H1 (cell line): ENCODE results near the gene GAPDH. TPM values are rescaled to one million over a fixed set of nuclear protein-coding genes. Genes with fewer than 3 reads are reported as not detected.

Source experiments
- CTCF ChIA-PET: fragments of 300-600 bp; sonication (Branson Sonifier 250); formaldehyde crosslinking; loops from one replicate; lab custom pipeline; 2021; ENCODE audit not compliant: partially characterized antibody; lab: Charles Lee
- POLR2A ChIA-PET: fragments of 300-600 bp; sonication (Branson Sonifier 250); formaldehyde crosslinking; loops from one replicate; lab custom pipeline; 2021; ENCODE audit warnings: inconsistent platforms; ENCODE audit not compliant: partially characterized antibody; lab: Charles Lee
- DNase-seq, 2 experiments: peaks; one replicate each; pipeline versions ENCODE4 v3.0.0 to v3.0.0-alpha.2; 2010 to 2022; ENCODE audit warnings: low spot score in 2 of 2, low read depth in 1 of 2, mixed read lengths in 1 of 2
- FAIRE-seq: peaks from 2 replicates; lab custom pipeline; 2011; peaks lifted over from hg19 to GRCh38; lab: Jason Lieb, UNC
- H2AFZ ChIP-seq: 2 replicates; pipeline ENCODE4 v1.8.1; 2012; ENCODE audit warnings: low read length, inconsistent platforms
- H2AK5ac ChIP-seq: 2 replicates; pipeline ENCODE4 v1.6.1; 2013; ENCODE audit warnings: low read depth, low read length
- H2BK120ac ChIP-seq: replicated peaks from 2 replicates; pipeline ENCODE3; 2013; ENCODE audit warnings: low read depth, low read length, inconsistent platforms
- H2BK12ac ChIP-seq: 2 replicates; pipeline ENCODE4 v1.6.1; 2013; ENCODE audit warnings: low read depth, low read length
- H2BK15ac ChIP-seq: 2 replicates; pipeline ENCODE4 v1.6.1; 2013; ENCODE audit warnings: low read length
- H2BK20ac ChIP-seq: 2 replicates; pipeline ENCODE4 v1.6.1; 2013; ENCODE audit warnings: low read length
- H2BK5ac ChIP-seq: 2 replicates; pipeline ENCODE4 v1.6.1; 2013; ENCODE audit warnings: low read depth, low read length
- H3K14ac ChIP-seq: 2 replicates; pipeline ENCODE4 v1.6.1; 2013; ENCODE audit warnings: inconsistent platforms; ENCODE audit not compliant: insufficient read length
- H3K18ac ChIP-seq: 2 replicates; pipeline ENCODE4 v1.6.1; 2013; ENCODE audit warnings: low read length; ENCODE audit errors: extremely low read depth
- H3K23ac ChIP-seq: 2 replicates; pipeline ENCODE4 v1.6.1; 2013; ENCODE audit warnings: inconsistent platforms; ENCODE audit not compliant: insufficient read length
- H3K23me2 ChIP-seq: 2 replicates; pipeline ENCODE4 v1.6.1; 2013; ENCODE audit warnings: low read depth, low read length
- H3K27ac ChIP-seq: 2 replicates; pipeline ENCODE4 v1.6.1; 2011; ENCODE audit warnings: low read depth, low read length, inconsistent platforms
- H3K27me3 ChIP-seq, 4 experiments: replicated peaks in 1 of 4; 1 replicate in 1 of 4; 2 replicates in 3 of 4; pipeline versions ENCODE4 v1.6.1 to v1.8.1; 2011 to 2013; ENCODE audit warnings: low read length in 3 of 4, mild to moderate bottlenecking in 3 of 4, inconsistent platforms in 2 of 4, mixed read lengths in 2 of 4, moderate library complexity in 1 of 4; ENCODE audit not compliant: control insufficient read depth in 3 of 4, insufficient read depth in 3 of 4; ENCODE audit errors: extremely low read depth in 1 of 4
- H3K36me3 ChIP-seq, 4 experiments: 2 replicates each; pipeline versions ENCODE4 v1.6.1 to v1.8.1; 2011 to 2013; ENCODE audit warnings: mild to moderate bottlenecking in 4 of 4, low read length in 3 of 4, moderate library complexity in 2 of 4, control low read depth in 1 of 4, inconsistent platforms in 1 of 4; ENCODE audit not compliant: insufficient read depth in 4 of 4, control insufficient read depth in 2 of 4
- H3K4ac ChIP-seq: replicated peaks from 2 replicates; pipeline ENCODE3; 2013; ENCODE audit warnings: low read length, low read depth, mixed read lengths, inconsistent platforms; ENCODE audit not compliant: insufficient read length
- H3K4me1 ChIP-seq, 4 experiments: replicated peaks in 1 of 4; 1 replicate in 1 of 4; 2 replicates in 3 of 4; pipeline versions ENCODE4 v1.6.1 to v1.8.1; 2011 to 2013; ENCODE audit warnings: low read length in 3 of 4, inconsistent platforms in 2 of 4, mixed read lengths in 1 of 4; ENCODE audit not compliant: insufficient read depth in 4 of 4, control insufficient read depth in 3 of 4
- H3K4me2 ChIP-seq, 2 experiments: 2 replicates each; pipeline versions ENCODE4 v1.6.1 to v1.8.1; 2011 to 2013; ENCODE audit warnings: low read depth in 2 of 2, low read length in 2 of 2, control low read depth in 1 of 2, inconsistent platforms in 1 of 2, mild to moderate bottlenecking in 1 of 2; ENCODE audit not compliant: insufficient read depth in 1 of 2
- H3K4me3 ChIP-seq, 4 experiments: fragments of 200-600, 300-600 bp in 1 of 4; sonication (generic), shearing (Covaris generic), sonication (Bioruptor Twin) in 1 of 4; 2 replicates each; pipeline versions ENCODE4 v1.5.1 to v1.8.1; 2011 to 2016; ENCODE audit warnings: low read length in 4 of 4, low read depth in 3 of 4, control low read depth in 2 of 4, inconsistent platforms in 2 of 4, mild to moderate bottlenecking in 2 of 4, mixed read lengths in 1 of 4, moderate library complexity in 1 of 4; ENCODE audit not compliant: insufficient read depth in 2 of 4; ENCODE audit errors: extremely low read depth in 1 of 4
- H3K56ac ChIP-seq: replicated peaks from 2 replicates; pipeline ENCODE3; 2013; ENCODE audit warnings: low read depth, mild to moderate bottlenecking, mixed read lengths, low read length, inconsistent platforms; ENCODE audit not compliant: insufficient read length
- H3K79me1 ChIP-seq: 2 replicates; pipeline ENCODE4 v1.6.1; 2013; ENCODE audit warnings: low read depth, low read length, control low read depth
- H3K79me2 ChIP-seq, 2 experiments: 2 replicates each; pipeline versions ENCODE4 v1.6.1 to v1.8.1; 2012 to 2013; ENCODE audit warnings: low read length in 2 of 2, mild to moderate bottlenecking in 2 of 2, inconsistent platforms in 1 of 2; ENCODE audit not compliant: insufficient read depth in 2 of 2, control insufficient read depth in 1 of 2
- H3K9ac ChIP-seq, 4 experiments: replicated peaks in 1 of 4; 1 replicate in 1 of 4; 2 replicates in 3 of 4; pipeline versions ENCODE4 v1.6.1 to v1.8.1; 2011 to 2013; ENCODE audit warnings: low read depth in 3 of 4, low read length in 3 of 4, control low read depth in 2 of 4, mild to moderate bottlenecking in 2 of 4, moderate library complexity in 2 of 4, inconsistent platforms in 1 of 4; ENCODE audit errors: extremely low read depth in 1 of 4
- H3K9me3 ChIP-seq, 2 experiments: 2 replicates each; pipeline versions ENCODE4 v1.6.1 to v1.8.1; 2012 to 2013; ENCODE audit warnings: mild to moderate bottlenecking in 2 of 2, moderate library complexity in 2 of 2, control low read depth in 1 of 2, inconsistent platforms in 1 of 2, low read depth in 1 of 2, low read length in 1 of 2, mixed read lengths in 1 of 2; ENCODE audit not compliant: insufficient read depth in 2 of 2
- H4K20me1 ChIP-seq, 2 experiments: replicated peaks in 1 of 2; 2 replicates each; pipeline versions ENCODE3 to v1.8.1; 2011 to 2013; ENCODE audit warnings: inconsistent platforms in 2 of 2, low read length in 2 of 2, mild to moderate bottlenecking in 1 of 2; ENCODE audit not compliant: insufficient read depth in 2 of 2, control insufficient read depth in 1 of 2
- H4K5ac ChIP-seq: 2 replicates; pipeline ENCODE4 v1.6.1; 2013; ENCODE audit warnings: low read length, low read depth, mixed read lengths, inconsistent platforms; ENCODE audit not compliant: insufficient read length
- H4K8ac ChIP-seq: 2 replicates; pipeline ENCODE4 v1.8.0; 2013; ENCODE audit warnings: mild to moderate bottlenecking, moderate library complexity, low read length, inconsistent platforms; ENCODE audit not compliant: insufficient read depth; ENCODE audit errors: extremely low read depth
- H4K91ac ChIP-seq: replicated peaks from 2 replicates; pipeline ENCODE3; 2013; ENCODE audit warnings: low read length, mixed read lengths, inconsistent platforms; ENCODE audit not compliant: insufficient read length
- BRCA1 ChIP-seq: IDR thresholded peaks from 2 replicates; pipeline ENCODE4 v1.6.1; 2012; ENCODE audit warnings: low read depth, low read length, improper control_type of control experiment
- JUN ChIP-seq: IDR thresholded peaks from 2 replicates; pipeline ENCODE4 v1.6.1; 2011; ENCODE audit warnings: low read depth, mild to moderate bottlenecking, improper control_type of control experiment, low read length
- JUND ChIP-seq: IDR thresholded peaks from 2 replicates; pipeline ENCODE4 v1.6.1; 2011; ENCODE audit warnings: mild to moderate bottlenecking, improper control_type of control experiment, low read length
- KDM5A ChIP-seq: fragments of 200-600 bp; IDR thresholded peaks from 2 replicates; pipeline ENCODE4 v1.7.1; 2012; ENCODE audit warnings: mild to moderate bottlenecking, low read length, inconsistent platforms, mixed read lengths
- POLR2AphosphoS5 ChIP-seq: IDR thresholded peaks from 2 replicates; pipeline ENCODE4 v1.6.1; 2011; ENCODE audit warnings: low read depth, low read length
- POU5F1 ChIP-seq: IDR thresholded peaks from 2 replicates; pipeline ENCODE4 v1.6.1; 2011; ENCODE audit warnings: low read depth, mild to moderate bottlenecking, low read length, moderate library complexity
- SIX5 ChIP-seq: IDR thresholded peaks from 2 replicates; pipeline ENCODE4 v1.6.1; 2011; ENCODE audit warnings: mild to moderate bottlenecking, low read depth, low read length
- SP1 ChIP-seq: IDR thresholded peaks from 2 replicates; pipeline ENCODE4 v1.6.1; 2011; ENCODE audit warnings: low read depth, low read length
- TCF12 ChIP-seq: IDR thresholded peaks from 2 replicates; pipeline ENCODE4 v1.6.1; 2011; ENCODE audit warnings: low read depth, mild to moderate bottlenecking, low read length
- WGBS, 2 experiments: shearing (Covaris generic) in 1 of 2; methylation state at CpG; one replicate each; pipeline versions ENCODE4 v1.1.6 to v1.1.7; 2013 to 2015; ENCODE audit warnings: low lambda C conversion rate in 2 of 2, mixed read lengths in 2 of 2, inconsistent platforms in 1 of 2, low coverage in 1 of 2, missing lambda C conversion rate in 1 of 2; ENCODE audit not compliant: insufficient replicate concordance in 2 of 2, insufficient coverage in 1 of 2, insufficient read length in 1 of 2; ENCODE audit errors: extremely low coverage in 1 of 2, missing lambda C conversion rate in 1 of 2; 5-methylcytosine and 5-hydroxymethylcytosine counted together
- polyA plus RNA-seq, 7 experiments: library from polyadenylated mRNA; depleted of rRNA in 3 of 7; stranded (reverse) in 5 of 7; unstranded in 2 of 7; fragments of >200 nt in 5 of 7; fragments of 200-250 nt in 2 of 7; gene quantifications; 1 replicate in 5 of 7; 2 replicates in 1 of 7; 4 replicates in 1 of 7; pipeline versions ENCODE4 v1.2.1 to v1.2.3, GENCODE V29; 2011 to 2013; ENCODE audit warnings: missing spikeins in 2 of 7, mixed read lengths in 2 of 7
- total RNA-seq: library from RNA; stranded (reverse); fragmentation: NEBNext Ultra II Directional; extraction: Animal tissue kit (Norgen Biotek cat#: 25700); gene quantifications from 2 replicates; pipeline ENCODE4 v1.2.1, GENCODE V29; 2021

The GAPDH gene
- total and polyA plus RNA-seq, 2 of the 8 experiments (the other 6 are each of a cell fraction or from before 2014, with no cell fraction given), result 5,175 to 15,878 TPM

GRCh38 chr12:6494968-6495367 is 39.3 kb upstream of the GAPDH start:
- peaks cover 0 to 6% (median 4%) of the 10 kb centered on the region in 4 experiments; a peak in 4 of 7 replicates for H3K4me1 ChIP-seq
- H3K4ac ChIP-seq, result no peak overlapping the region
- no peak overlapping the region for H4K8ac ChIP-seq
- no peak overlapping the region for H2AFZ ChIP-seq
- no peaks in the 10 kb centered on the region for H3K27me3 ChIP-seq
- H3K14ac ChIP-seq, result no peak overlapping the region
- H4K5ac ChIP-seq, result no peak overlapping the region
- no peak overlapping the region for H2BK12ac ChIP-seq
- 92% methylated on average over 1 of the region's 1 CpG; no CpG with 5 or more reads in 1 of the 2 experiments for WGBS, 2 experiments
- no peaks in the 10 kb centered on the region for H3K9me3 ChIP-seq
- no peak overlapping the region for H2AK5ac ChIP-seq
- peak overlapping the region; percentile 60 to 93 (median 86); a peak in 7 of 8 replicates for H3K4me3 ChIP-seq
- DNase-seq, result no peak
- no peak overlapping the region for H3K18ac ChIP-seq
- H3K56ac ChIP-seq, result no peak overlapping the region
- no peak overlapping the region for H3K23ac ChIP-seq
- no peak overlapping the region for H4K91ac ChIP-seq
- H3K36me3 ChIP-seq, result peaks cover 5 to 44% (median 23%) of the 10 kb centered on the region in 4 experiments; a peak in 7 of 8 replicates
- H2BK20ac ChIP-seq, result no peak overlapping the region
- peak overlapping the region; percentile 86 to 88 for H3K4me2 ChIP-seq
- no peak overlapping the region for H2BK5ac ChIP-seq
- peaks cover 7% of the 10 kb centered on the region for H3K23me2 ChIP-seq
- no peak for TF ChIP-seq POU5F1
- TF ChIP-seq SIX5, result no peak
- TF ChIP-seq JUN, result no peak
- TF ChIP-seq BRCA1, result no peak
- TF ChIP-seq SP1, result no peak
- no peak for TF ChIP-seq POLR2AphosphoS5
- no peak for TF ChIP-seq KDM5A
- no peak for TF ChIP-seq JUND
- TF ChIP-seq TCF12, result no peak
- POLR2A ChIA-PET, result interaction anchor here (0.8 to 3.9 kb wide), 10 partner anchors 8 to 111 kb away, joined by 3 to 39 read pairs (median 6); partner anchors contain the start of genes GAPDH, NOP2 and VAMP1
- no peak for FAIRE-seq
- peaks cover 0 to 38% of the 10 kb centered on the region in 2 experiments; a peak in 3 of 4 replicates for H3K79me2 ChIP-seq
- H3K9ac ChIP-seq, result peak overlapping the region in 2 of 4 experiments; percentile 20 to 39; a peak in 2 of 7 replicates
- no peak overlapping the region for H3K27ac ChIP-seq
- CTCF ChIA-PET, result interaction anchor here (0.6 to 3.0 kb wide), 7 partner anchors 11 to 340 kb away, joined by 3 to 15 read pairs (median 5); no protein-coding TSS in a partner anchor
- no peak overlapping the region for H2BK15ac ChIP-seq
- H2BK120ac ChIP-seq, result no peak overlapping the region
- H4K20me1 ChIP-seq, result peaks cover 4% of the 10 kb centered on the region in 2 experiments
- H3K79me1 ChIP-seq, result peaks cover 3% of the 10 kb centered on the region
